Measurements from ENCODE around the gene MAP7D3. TPM values are rescaled to one million over a fixed set of nuclear protein-coding genes. Genes with fewer than 3 reads are reported as not detected.
"Not testable (repeated sequence)": the region's sequence is repeated elsewhere in the genome, so short reads cannot be mapped to it uniquely, and the experiment has no call there.

The MAP7D3 gene, protein sequence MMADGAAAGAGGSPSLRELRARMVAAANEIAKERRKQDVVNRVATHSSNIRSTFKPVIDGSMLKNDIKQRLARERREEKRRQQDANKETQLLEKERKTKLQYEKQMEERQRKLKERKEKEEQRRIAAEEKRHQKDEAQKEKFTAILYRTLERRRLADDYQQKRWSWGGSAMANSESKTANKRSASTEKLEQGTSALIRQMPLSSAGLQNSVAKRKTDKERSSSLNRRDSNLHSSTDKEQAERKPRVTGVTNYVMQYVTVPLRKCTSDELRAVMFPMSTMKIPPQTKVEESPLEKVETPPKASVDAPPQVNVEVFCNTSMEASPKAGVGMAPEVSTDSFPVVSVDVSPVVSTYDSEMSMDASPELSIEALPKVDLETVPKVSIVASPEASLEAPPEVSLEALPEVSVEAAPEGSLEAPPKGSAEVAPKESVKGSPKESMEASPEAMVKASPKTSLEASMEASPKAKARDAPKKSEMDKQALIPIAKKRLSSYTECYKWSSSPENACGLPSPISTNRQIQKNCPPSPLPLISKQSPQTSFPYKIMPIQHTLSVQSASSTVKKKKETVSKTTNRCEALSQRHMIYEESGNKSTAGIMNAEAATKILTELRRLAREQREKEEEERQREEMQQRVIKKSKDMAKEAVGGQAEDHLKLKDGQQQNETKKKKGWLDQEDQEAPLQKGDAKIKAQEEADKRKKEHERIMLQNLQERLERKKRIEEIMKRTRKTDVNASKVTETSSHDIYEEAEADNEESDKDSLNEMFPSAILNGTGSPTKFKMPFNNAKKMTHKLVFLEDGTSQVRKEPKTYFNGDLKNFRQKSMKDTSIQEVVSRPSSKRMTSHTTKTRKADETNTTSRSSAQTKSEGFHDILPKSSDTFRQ
- total RNA-seq (2022): 18.0 and 21.1 TPM in 2 replicates
- percentile 64 among the genes with signal in this experiment for Bru-seq, nascent RNA
- percentile 74 among the genes with signal in this experiment for BruChase-seq, experiment 1, labeled RNA remaining after a 6-hour chase
- BruChase-seq, experiment 2, labeled RNA remaining after a 2-hour chase: percentile 63 among the genes with signal in this experiment
- long read RNA-seq, full-length matches to known transcripts: 44 of 50 reads
- long read RNA-seq, partial matches to known transcripts: 1 of 50 reads
- long read RNA-seq, other reads (novel, unspliced or antisense): 5 of 50 reads

GRCh38 chrX:136251041-136251991 lies at the start of gene MAP7D3:
Gene MAP7D3, minus strand, starts transcription at chrX:136251400. Its CDS starts 42 bp downstream, at chrX:136251358.
- no peaks in the 10 kb centered on the region for H3K4me1 Mint-ChIP-seq (ENCODE audit: insufficient read depth, unreplicated experiment)
- peaks cover 24% of the 10 kb centered on the region for H3K27me3 Mint-ChIP-seq (ENCODE audit: insufficient read depth, unreplicated experiment)
- intact Hi-C loops (cut with micrococcal nuclease): no loop called here
- CTCF ChIA-PET: interaction anchor here (0.6 kb wide), 1 partner anchor 59 kb away, joined by 4 read pairs; no protein-coding TSS in a partner anchor
- H3K4me3 Mint-ChIP-seq (ENCODE audit: unreplicated experiment): peak within 1 kb of the TSS; percentile 86
- H3K9me3 Mint-ChIP-seq (ENCODE audit: unreplicated experiment): no peaks in the 10 kb centered on the region
- H3K36me3 Mint-ChIP-seq (ENCODE audit: insufficient read depth, unreplicated experiment): no peaks in the 10 kb centered on the region
- TF ChIP-seq CTCF (IDR thresholded peaks at IDR 0.05; ENCODE audit: unreplicated experiment): no peak
- H3K27ac Mint-ChIP-seq (ENCODE audit: low read depth, unreplicated experiment): peak within 1 kb of the TSS; percentile 85
- peak; percentile 53 for DNase-seq (ENCODE audit: unreplicated experiment)
- no TSS peak for BruUV-seq (replicated peaks)
- POLR2A ChIA-PET: no interaction called here

DNA sequence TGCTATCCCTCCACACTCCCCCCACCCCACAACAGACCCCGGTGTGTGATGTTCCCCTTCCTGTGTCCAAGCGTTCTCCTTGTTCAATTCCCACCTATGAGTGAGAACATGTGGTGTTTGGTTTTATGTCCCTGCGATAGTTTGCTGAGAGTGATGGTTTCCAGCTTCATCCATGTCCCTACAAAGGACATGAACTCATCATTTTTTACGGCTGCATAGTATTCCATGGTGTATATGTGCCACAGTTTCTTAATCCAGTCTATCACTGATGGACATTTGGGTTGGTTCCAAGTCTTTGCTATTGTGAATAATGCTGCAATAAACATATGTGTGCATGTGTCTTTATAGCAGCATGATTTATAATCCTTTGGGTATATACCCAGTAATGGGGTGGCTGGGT lies 49.5 kb upstream of the MAP7D3 start, which contains the start of gene ADGRG4:
Gene ADGRG4, plus strand, starts transcription at position 243 of the 400 bp plus-strand sequence. CDS start 7,815 bp downstream, outside the sequence.
- BruUV-seq (replicated peaks); H3K4me1 Mint-ChIP-seq (ENCODE audit: insufficient read depth, unreplicated experiment); H3K27ac Mint-ChIP-seq (ENCODE audit: low read depth, unreplicated experiment); H3K9me3 Mint-ChIP-seq (ENCODE audit: unreplicated experiment); DNase-seq (ENCODE audit: unreplicated experiment); POLR2A ChIA-PET; CTCF ChIA-PET; intact Hi-C loops (cut with micrococcal nuclease); H3K4me3 Mint-ChIP-seq (ENCODE audit: unreplicated experiment); H3K36me3 Mint-ChIP-seq (ENCODE audit: insufficient read depth, unreplicated experiment): not testable (repeated sequence)
- peaks cover 13% of the 10 kb centered on the region for H3K27me3 Mint-ChIP-seq (ENCODE audit: insufficient read depth, unreplicated experiment)

GRCh38 chrX:136295380-136295779 lies 44.2 kb upstream of the MAP7D3 start:
- no TSS peak for BruUV-seq (replicated peaks)
- Mint-ChIP-seq H3K4me3 (ENCODE audit: unreplicated experiment) (no peak overlapping the region), H3K36me3 (ENCODE audit: insufficient read depth, unreplicated experiment) (no peaks in the 10 kb centered on the region), H3K27me3 (ENCODE audit: insufficient read depth, unreplicated experiment) (peaks cover 30% of the 10 kb centered on the region), H3K4me1 (ENCODE audit: insufficient read depth, unreplicated experiment) (no peaks in the 10 kb centered on the region), H3K9me3 (ENCODE audit: unreplicated experiment) (no peaks in the 10 kb centered on the region), H3K27ac (ENCODE audit: low read depth, unreplicated experiment) (no peak overlapping the region)
- TF ChIP-seq CTCF (IDR thresholded peaks at IDR 0.05; ENCODE audit: unreplicated experiment): no peak
- no peak for DNase-seq (ENCODE audit: unreplicated experiment)
- ChIA-PET POLR2A (interaction anchor here (0.7 kb wide), 1 partner anchor 205 kb away, joined by 3 read pairs; no protein-coding TSS in a partner anchor), CTCF (no interaction called here)
- intact Hi-C loops (cut with micrococcal nuclease): no loop called here

GRCh38 chrX:136292656-136293055 lies 41.5 kb upstream of the MAP7D3 start:
- H3K4me3 Mint-ChIP-seq (ENCODE audit: unreplicated experiment): no peak overlapping the region
- peak; percentile 36 for DNase-seq (ENCODE audit: unreplicated experiment)
- intact Hi-C loops (cut with micrococcal nuclease): no loop called here
- no peaks in the 10 kb centered on the region for H3K4me1 Mint-ChIP-seq (ENCODE audit: insufficient read depth, unreplicated experiment)
- H3K27ac Mint-ChIP-seq (ENCODE audit: low read depth, unreplicated experiment): no peak overlapping the region
- POLR2A ChIA-PET: no interaction called here
- no TSS peak for BruUV-seq (replicated peaks)
- CTCF ChIA-PET: interaction anchor here (0.6 kb wide), 1 partner anchor 287 kb away, joined by 3 read pairs; no protein-coding TSS in a partner anchor
- H3K9me3 Mint-ChIP-seq (ENCODE audit: unreplicated experiment): no peaks in the 10 kb centered on the region
- peaks cover 38% of the 10 kb centered on the region for H3K27me3 Mint-ChIP-seq (ENCODE audit: insufficient read depth, unreplicated experiment)
- no peak for TF ChIP-seq CTCF (IDR thresholded peaks at IDR 0.05; ENCODE audit: unreplicated experiment)
- no peaks in the 10 kb centered on the region for H3K36me3 Mint-ChIP-seq (ENCODE audit: insufficient read depth, unreplicated experiment)
